Measurements from ENCODE around the gene NPNT.

Gene NPNT

DNA sequence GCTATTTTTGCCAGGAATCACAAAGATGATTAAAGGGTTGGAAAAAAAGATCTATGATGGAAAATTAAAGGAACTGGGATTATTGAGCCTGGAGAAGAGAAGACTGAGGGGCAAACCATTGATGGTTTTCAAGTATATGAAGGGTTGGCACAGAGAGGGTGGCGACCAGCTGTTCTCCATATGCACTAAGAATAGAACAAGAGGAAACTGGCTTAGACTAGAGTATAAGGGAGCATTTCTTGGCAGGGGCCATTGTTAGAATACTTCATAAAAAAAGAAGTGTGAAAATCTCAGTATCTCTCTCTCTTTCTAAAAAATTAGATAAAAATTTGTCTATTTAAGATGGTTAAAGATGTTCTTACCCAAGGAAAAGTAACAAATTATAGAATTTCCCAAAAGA, 75.1 kb downstream of the NPNT start:
- DNase-seq (ENCODE audit: low spot score) = no peak

GRCh38 chr4:105971036-105971435, 75.8 kb downstream of the NPNT start:
- DNase-seq (ENCODE audit: low spot score) = no peak

- no peak for DNase-seq (ENCODE audit: low spot score)
Measured at GRCh38 chr4:105972946-105973621, 77.8 kb downstream of the NPNT start.

GRCh38 chr4:105976915-105977314, 81.6 kb downstream of the NPNT start:
- DNase-seq (ENCODE audit: low spot score) = no peak

DNA sequence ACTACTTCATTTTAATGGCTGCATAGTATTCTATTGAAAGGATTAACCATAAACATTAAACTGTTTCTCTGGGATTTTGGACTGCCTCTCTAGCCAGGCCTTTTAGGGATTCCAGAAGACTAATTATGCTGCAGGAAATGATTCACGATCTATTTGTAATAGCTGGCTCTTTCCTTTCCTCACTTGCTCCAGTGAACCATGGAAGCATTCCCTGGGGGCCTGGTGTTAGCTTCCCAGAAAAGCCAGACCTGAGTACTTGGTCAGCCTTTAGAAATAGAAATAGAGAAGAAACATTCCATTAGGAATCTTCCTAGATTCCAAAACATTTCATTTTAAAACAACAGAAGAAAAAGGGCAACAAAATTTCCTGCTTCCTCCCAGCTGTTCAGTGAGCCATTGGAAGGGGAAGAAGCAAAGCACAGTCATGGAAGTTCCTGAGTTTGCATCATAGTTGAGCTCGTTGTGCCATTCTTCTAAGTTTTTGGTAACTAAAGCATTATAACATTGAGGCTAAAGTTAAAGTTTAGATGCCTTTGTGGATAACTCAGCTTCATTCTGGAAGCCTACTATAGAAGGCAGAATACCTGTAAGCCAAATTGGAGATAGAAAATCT, 83.5 kb downstream of the NPNT start:
- DNase-seq (ENCODE audit: low spot score) = no peak

GRCh38 chr4:105979506-105979905, 84.2 kb downstream of the NPNT start:
- DNase-seq (ENCODE audit: low spot score) = no peak

DNA sequence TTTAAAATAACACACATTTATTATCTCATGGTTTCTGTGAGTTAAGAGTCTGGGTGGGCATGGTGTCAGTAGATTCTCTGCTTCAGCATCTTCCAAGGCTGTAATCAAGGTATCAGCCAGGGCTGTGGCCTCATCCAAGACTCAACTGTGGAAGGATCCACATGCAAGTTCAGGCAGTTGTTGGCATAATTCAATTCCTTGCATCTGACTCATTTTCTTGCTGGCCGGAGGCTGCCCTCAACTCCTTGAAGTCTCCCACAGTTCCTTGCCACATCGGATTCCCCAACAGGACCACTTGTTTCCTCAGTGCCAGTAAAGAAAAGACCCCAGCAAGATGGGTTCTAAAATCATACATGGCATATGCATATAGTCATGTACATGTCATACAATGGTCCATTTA, 93.4 kb downstream of the NPNT start:
- no peak for DNase-seq (ENCODE audit: low spot score)

GRCh38 chr4:105989485-105990242, 94.4 kb downstream of the NPNT start:
- no peak for DNase-seq (ENCODE audit: low spot score)

- peak; percentile 65 for DNase-seq (ENCODE audit: low spot score)
Measured at GRCh38 chr4:105990933-105991332, 95.7 kb downstream of the NPNT start.

DNA sequence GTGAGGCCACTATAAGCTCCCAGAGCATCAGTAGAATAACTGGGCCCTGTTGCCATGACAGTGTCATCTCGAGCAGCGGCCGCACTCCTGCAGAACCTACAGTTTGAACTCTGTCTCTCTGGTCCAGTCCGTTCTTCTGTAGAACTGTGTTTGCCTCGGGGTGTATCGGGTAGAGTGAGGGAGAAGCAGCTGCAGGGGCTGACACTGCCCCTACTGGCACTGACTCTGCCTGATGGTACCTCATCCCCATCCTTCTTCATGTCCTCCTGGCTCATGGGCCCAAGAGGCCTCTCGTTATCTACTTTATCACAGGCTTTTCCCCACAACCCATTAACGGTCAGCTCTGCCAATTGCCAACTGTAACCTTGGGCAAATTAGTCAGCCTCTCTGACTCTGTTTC, 96.5 kb downstream of the NPNT start:
- DNase-seq (ENCODE audit: low spot score) = no peak

GRCh38 chr4:105992641-105993305, 97.5 kb downstream of the NPNT start:
- DNase-seq (ENCODE audit: low spot score) = no peak

- no peak for DNase-seq (ENCODE audit: low spot score)
Measured at GRCh38 chr4:105994061-105994460, 98.8 kb downstream of the NPNT start.

GRCh38 chr4:105994841-105995501, 99.7 kb downstream of the NPNT start:
- no peak for DNase-seq (ENCODE audit: low spot score)

DNA sequence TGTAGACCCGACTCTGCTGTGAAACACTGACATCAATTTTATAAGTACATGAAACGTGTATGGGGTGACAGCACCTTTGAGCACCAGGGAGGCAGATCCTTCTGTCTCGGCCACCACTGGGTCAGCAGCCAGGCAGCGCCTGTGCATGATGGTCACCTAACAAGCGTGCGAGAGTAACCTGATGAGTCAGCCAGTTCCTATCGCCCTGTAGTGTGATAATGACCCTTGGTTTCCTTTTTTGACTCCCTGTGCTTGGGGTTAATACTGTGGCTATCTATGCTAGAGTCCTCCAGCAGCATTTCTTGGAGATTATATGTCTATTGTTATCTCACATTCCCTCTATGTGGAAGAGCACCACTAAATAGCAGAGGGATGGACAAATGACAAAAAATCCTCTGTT, 101.6 kb downstream of the NPNT start:
- no peak for DNase-seq (ENCODE audit: low spot score)

DNA sequence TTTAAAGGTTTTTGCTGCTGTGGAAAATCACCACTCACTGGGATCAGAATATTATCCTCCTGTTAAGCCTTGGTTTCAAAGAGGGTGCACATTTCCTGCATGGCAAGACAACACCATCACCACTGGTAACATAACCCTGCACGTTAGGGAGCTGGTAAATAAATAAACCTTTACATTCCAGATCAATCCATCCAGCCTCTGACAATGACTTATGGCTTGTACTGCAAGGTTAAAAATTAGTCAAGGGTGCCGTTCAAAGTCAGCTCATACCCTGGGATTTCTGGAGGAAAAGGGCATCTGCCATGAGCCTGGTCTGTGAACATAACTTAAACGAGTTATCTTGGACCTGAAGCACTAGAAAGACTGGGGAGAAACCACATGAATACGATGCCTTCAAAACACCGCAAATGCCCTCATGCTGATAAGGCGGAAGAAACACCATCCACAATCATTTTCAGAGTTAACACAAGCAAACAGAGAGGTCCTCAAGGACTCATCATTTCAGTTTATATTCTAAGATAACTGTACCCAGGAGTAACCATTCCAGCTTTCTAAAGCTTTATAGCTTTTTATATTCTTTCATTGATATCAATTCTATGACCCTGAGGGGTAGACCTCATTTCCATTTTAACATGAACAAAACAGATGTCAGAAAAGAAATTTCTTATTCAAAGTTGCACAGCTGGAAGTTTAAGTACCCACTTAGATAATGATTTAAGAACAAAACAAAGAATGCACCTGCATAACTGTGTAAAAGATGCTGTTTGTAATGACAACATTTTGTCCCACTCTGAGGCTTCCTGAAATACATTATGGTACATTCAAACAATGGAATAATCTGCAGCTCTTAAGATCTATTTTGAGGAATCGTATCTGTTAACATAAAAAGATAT, 103.1 kb downstream of the NPNT start:
- DNase-seq (ENCODE audit: low spot score) = no peak

GRCh38 chr4:106002994-106003393, 107.7 kb downstream of the NPNT start:
- no peak for DNase-seq (ENCODE audit: low spot score)

DNA sequence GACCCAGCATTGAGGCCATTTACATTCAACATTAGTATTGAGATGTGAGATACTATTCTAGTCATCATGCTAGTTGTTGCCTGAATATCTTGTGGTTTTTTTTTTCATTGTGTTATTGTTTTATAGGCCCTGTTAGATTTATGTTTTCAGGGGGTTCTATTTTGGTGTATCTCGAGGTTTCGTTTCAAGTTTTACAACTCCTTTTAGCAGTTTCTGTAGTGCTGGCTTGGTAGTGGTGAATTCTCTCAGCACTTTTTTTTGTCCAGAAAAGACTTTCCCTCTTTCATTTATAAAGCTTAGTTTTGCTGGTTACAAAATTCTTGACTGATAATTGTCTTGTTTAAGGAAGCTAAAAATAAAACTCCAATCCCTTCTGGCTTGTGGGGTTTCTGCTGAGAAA, 115.5 kb downstream of the NPNT start:
- DNase-seq (ENCODE audit: low spot score) = no peak

DNA sequence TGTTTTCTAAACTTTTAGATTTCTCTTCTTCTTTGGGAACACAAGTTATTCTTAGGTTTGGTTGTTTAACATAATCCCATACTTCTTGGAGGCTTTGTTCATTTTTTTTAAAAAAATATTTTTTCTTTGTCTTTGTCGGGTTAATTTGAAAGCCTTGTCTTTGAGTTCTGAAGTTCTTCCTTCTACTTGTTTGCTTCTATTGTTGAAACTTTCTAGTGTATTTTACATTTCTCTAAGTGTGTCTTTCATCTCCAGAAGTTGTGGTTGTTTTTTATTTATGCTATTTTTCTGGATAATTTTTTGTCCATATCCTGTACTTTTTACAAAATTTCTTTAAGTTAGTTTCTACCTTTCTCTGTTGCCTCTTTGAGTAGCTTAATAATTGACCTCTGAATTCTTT, 116.1 kb downstream of the NPNT start:
- DNase-seq (ENCODE audit: low spot score) = no peak

GRCh38 chr4:106017975-106018374, 122.7 kb downstream of the NPNT start:
- no peak for DNase-seq (ENCODE audit: low spot score)

- no peak for DNase-seq (ENCODE audit: low spot score)
Measured at GRCh38 chr4:106019771-106020170, 124.5 kb downstream of the NPNT start.
